ENCODE results near the gene ARL5A. TPM values are rescaled to one million over a fixed set of nuclear protein-coding genes. Genes with fewer than 3 reads are reported as not detected.

Gene ARL5A
- total and polyA plus RNA-seq, 2 of the 4 experiments (the other 2 are of a cell fraction): 22.3 to 45.5 TPM

DNA sequence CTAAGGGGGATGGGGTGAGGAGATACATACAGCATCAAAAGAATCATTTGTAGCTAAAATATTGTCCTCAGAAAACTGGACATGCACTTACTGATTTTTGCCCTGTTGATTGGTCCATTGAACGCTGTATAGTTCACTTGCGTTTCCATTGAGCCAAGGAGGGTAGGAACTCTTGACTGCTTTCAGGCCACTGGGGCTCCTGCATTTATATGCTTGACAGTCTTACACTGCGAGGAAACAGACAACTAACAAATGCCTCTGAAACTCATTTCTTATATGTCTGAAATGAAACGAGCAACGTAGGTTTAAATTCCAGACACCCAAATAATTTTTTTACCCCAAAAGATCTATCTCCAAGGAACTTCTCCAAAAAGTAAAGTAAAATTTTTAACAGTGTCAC lies 42.1 kb downstream of the ARL5A start:
- no peak for DNase-seq
- Histone ChIP-seq H3K56ac (ENCODE audit: extremely low read depth, insufficient read depth, low read length) (no peak overlapping the region), H3K9me3 (ENCODE audit: control insufficient read depth, insufficient read depth, low read length) (no peaks in the 10 kb centered on the region), H3K79me1 (ENCODE audit: low read depth in 1 of 2, low read length in 2 of 2) (no peaks in the 10 kb centered on the region), H4K20me1 (ENCODE audit: insufficient read depth, low read length) (no peaks in the 10 kb centered on the region), H3K4me3 (ENCODE audit: insufficient read depth, low read depth, low read length) (no peak overlapping the region), H2AK9ac (replicated peaks; ENCODE audit: low read depth, low read length, poor library complexity) (no peak overlapping the region), H4K91ac (ENCODE audit: insufficient read depth, low read depth, low read length) (no peak overlapping the region), H2BK20ac (ENCODE audit: low read depth, low read length) (no peak overlapping the region), H4K5ac (ENCODE audit: low read depth, low read length) (no peak overlapping the region), H2BK120ac (ENCODE audit: low read depth, low read length) (no peak overlapping the region), H2AK5ac (ENCODE audit: low read depth, low read length) (no peak overlapping the region), H3K27me3 (ENCODE audit: control insufficient read depth, insufficient read depth, low read length) (no peaks in the 10 kb centered on the region), H3K36me3 (ENCODE audit: control insufficient read depth, insufficient read depth, low read length) (peaks cover 7% of the 10 kb centered on the region), H4K8ac (ENCODE audit: low read depth in 2 of 2, low read length in 2 of 2) (no peak overlapping the region), H3K14ac (replicated peaks; ENCODE audit: low read depth, low read length) (no peak overlapping the region), H2AFZ (replicated peaks; ENCODE audit: low read length, poor library complexity) (no peak overlapping the region), H3K18ac (ENCODE audit: low read depth, low read length) (no peak overlapping the region), H3K9me1 (ENCODE audit: insufficient read depth, low read length) (peaks cover 3% of the 10 kb centered on the region), H3K4me1 (ENCODE audit: control insufficient read depth, insufficient read depth, low read length) (no peaks in the 10 kb centered on the region), H2BK15ac (ENCODE audit: low read depth, low read length) (no peak overlapping the region), H3K4ac (ENCODE audit: low read depth, low read length) (no peak overlapping the region), H3K27ac (ENCODE audit: insufficient read depth, low read length) (no peak overlapping the region), H3K23ac (ENCODE audit: low read depth, low read length) (no peak overlapping the region), H3K4me2 (ENCODE audit: low read depth, low read length) (no peak overlapping the region), H2BK5ac (ENCODE audit: low read depth, low read length, poor library complexity, severe bottlenecking) (no peak overlapping the region), H3K9ac (ENCODE audit: low read depth, low read length) (no peak overlapping the region)
- intact Hi-C loops (cut with micrococcal nuclease) (no loop called here), in situ Hi-C loops (cut with MboI; ENCODE audit: low sequenced_read_pairs) (no loop called here), dilution Hi-C loops (cut with HindIII; ENCODE audit: low sequenced_read_pairs, unreplicated experiment) (no loop called here)
- CTCF ChIA-PET: no interaction called here
- ATAC-seq (ENCODE audit: low read depth): no peak
- TF ChIP-seq NFE2L2 (IDR thresholded peaks at IDR 0.05; ENCODE audit: low read depth, low read length): no peak
- no peak for TF ChIP-seq CHD1 (IDR thresholded peaks at IDR 0.05; ENCODE audit: low read depth, low read length)
- TF ChIP-seq MXI1 (IDR thresholded peaks at IDR 0.05; ENCODE audit: borderline replicate concordance, low read depth, low read length): no peak
- TF ChIP-seq BHLHE40 (IDR thresholded peaks at IDR 0.05; ENCODE audit: low read depth, low read length): no peak
- TF ChIP-seq SMC3 (IDR thresholded peaks at IDR 0.05; ENCODE audit: low read depth, low read length): no peak
- no peak for TF ChIP-seq RFX5 (IDR thresholded peaks at IDR 0.05; ENCODE audit: low read depth, low read length)
- no peak for TF ChIP-seq MAFK (IDR thresholded peaks at IDR 0.05; ENCODE audit: low read depth, low read length)
- TF ChIP-seq, protein P1, sequence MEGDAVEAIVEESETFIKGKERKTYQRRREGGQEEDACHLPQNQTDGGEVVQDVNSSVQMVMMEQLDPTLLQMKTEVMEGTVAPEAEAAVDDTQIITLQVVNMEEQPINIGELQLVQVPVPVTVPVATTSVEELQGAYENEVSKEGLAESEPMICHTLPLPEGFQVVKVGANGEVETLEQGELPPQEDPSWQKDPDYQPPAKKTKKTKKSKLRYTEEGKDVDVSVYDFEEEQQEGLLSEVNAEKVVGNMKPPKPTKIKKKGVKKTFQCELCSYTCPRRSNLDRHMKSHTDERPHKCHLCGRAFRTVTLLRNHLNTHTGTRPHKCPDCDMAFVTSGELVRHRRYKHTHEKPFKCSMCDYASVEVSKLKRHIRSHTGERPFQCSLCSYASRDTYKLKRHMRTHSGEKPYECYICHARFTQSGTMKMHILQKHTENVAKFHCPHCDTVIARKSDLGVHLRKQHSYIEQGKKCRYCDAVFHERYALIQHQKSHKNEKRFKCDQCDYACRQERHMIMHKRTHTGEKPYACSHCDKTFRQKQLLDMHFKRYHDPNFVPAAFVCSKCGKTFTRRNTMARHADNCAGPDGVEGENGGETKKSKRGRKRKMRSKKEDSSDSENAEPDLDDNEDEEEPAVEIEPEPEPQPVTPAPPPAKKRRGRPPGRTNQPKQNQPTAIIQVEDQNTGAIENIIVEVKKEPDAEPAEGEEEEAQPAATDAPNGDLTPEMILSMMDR (conservative IDR thresholded peaks at IDR 0.05; ENCODE audit: low read depth, low read length): no peak
- TF ChIP-seq, protein P2, sequence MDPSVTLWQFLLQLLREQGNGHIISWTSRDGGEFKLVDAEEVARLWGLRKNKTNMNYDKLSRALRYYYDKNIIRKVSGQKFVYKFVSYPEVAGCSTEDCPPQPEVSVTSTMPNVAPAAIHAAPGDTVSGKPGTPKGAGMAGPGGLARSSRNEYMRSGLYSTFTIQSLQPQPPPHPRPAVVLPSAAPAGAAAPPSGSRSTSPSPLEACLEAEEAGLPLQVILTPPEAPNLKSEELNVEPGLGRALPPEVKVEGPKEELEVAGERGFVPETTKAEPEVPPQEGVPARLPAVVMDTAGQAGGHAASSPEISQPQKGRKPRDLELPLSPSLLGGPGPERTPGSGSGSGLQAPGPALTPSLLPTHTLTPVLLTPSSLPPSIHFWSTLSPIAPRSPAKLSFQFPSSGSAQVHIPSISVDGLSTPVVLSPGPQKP (IDR thresholded peaks at IDR 0.05; ENCODE audit: borderline replicate concordance, low read depth, low read length): no peak
- TF ChIP-seq RCOR1 (IDR thresholded peaks at IDR 0.05; ENCODE audit: insufficient replicate concordance, low read length): no peak
- no peak for TF ChIP-seq CEBPB (IDR thresholded peaks at IDR 0.05; ENCODE audit: low read depth, low read length)
- TF ChIP-seq USF2 (IDR thresholded peaks at IDR 0.05; ENCODE audit: low read depth, low read length): no peak
- TF ChIP-seq POLR2A (IDR thresholded peaks at IDR 0.05; ENCODE audit: low read depth, low read length): no peak
- no peak for TF ChIP-seq MAZ (IDR thresholded peaks at IDR 0.05; ENCODE audit: borderline replicate concordance, low read depth, low read length)
- TF ChIP-seq RAD21 (IDR thresholded peaks at IDR 0.05; ENCODE audit: low read length): no peak
- TF ChIP-seq FOS (IDR thresholded peaks at IDR 0.05; ENCODE audit: low read depth, low read length): no peak
- no TSS peak for BruUV-seq (replicated peaks)
- POLR2A ChIA-PET (ENCODE audit: unreplicated experiment): no interaction called here
- no CpG with 5 or more reads among the region's 5 CpGs for WGBS, 2 experiments (ENCODE audit: extremely low coverage in 2 of 2, insufficient read length in 1 of 2)

Data from IMR-90 (cell line).